Measurements from ENCODE around the gene PRG2.

GRCh38 chr11:57409321-57410100, 19.1 kb upstream of the PRG2 start:
- TF ChIP-seq SP1 (CRISPR knock-in tag; conservative IDR thresholded peaks at IDR 0.05) (no peak), TEAD4 (CRISPR knock-in tag; IDR thresholded peaks at IDR 0.05) (no peak), CTCF (IDR thresholded peaks at IDR 0.05) (no peak), ZNF219 (CRISPR knock-in tag; IDR thresholded peaks at IDR 0.05; ENCODE audit: borderline replicate concordance) (no peak), FOXJ3 (CRISPR knock-in tag; IDR thresholded peaks at IDR 0.05; ENCODE audit: borderline replicate concordance) (no peak), FOXK1 (CRISPR knock-in tag; IDR thresholded peaks at IDR 0.05) (no peak), ZNF512 (CRISPR knock-in tag; IDR thresholded peaks at IDR 0.05; ENCODE audit: borderline replicate concordance) (no peak), GABPB1 (CRISPR knock-in tag; IDR thresholded peaks at IDR 0.05) (no peak), NR2C2 (CRISPR knock-in tag; IDR thresholded peaks at IDR 0.05) (no peak)

All from WTC11 (cell line).